GM23338 (cell line): ENCODE results near the gene SH3GL2. TPM values are rescaled to one million over a fixed set of nuclear protein-coding genes. Genes with fewer than 3 reads are reported as not detected.

Experiments used
- ATAC-seq: fragments of 200-7000 bp; cut with Tn5 transposase; 3 replicates; pipeline ENCODE4 v1.9.1; 2020
- DNase-seq: peaks from one replicate; pipeline ENCODE4 v3.0.0-alpha.2; 2015; ENCODE audit warnings: low spot score
- H2AFZ ChIP-seq: fragments of 200-600 bp; sonication (generic); 2 replicates; pipeline ENCODE4 v1.8.0; 2016; ENCODE audit warnings: antibody characterized with exemption, mild to moderate bottlenecking, moderate library complexity
- H3F3A ChIP-seq: fragments of 200-600 bp; sonication (generic); replicated peaks from 2 replicates; pipeline ENCODE4 v1.8.0; 2017; ENCODE audit warnings: antibody characterized with exemption, mixed run types, low read depth
- H3K27ac ChIP-seq: fragments of 200-600 bp; sonication (generic); 2 replicates; pipeline ENCODE4 v1.6.1; 2016; ENCODE audit warnings: low read depth
- H3K27me3 ChIP-seq: fragments of 200-600 bp; sonication (generic); 2 replicates; pipeline ENCODE4 v1.8.0; 2016; ENCODE audit warnings: mild to moderate bottlenecking, mixed run types, moderate library complexity; ENCODE audit not compliant: insufficient read depth
- H3K36me3 ChIP-seq: fragments of 200-600 bp; sonication (generic); 2 replicates; pipeline ENCODE4 v1.8.0; 2016; ENCODE audit warnings: mild to moderate bottlenecking; ENCODE audit not compliant: insufficient read depth
- H3K4me1 ChIP-seq: fragments of 200-600 bp; sonication (generic); 2 replicates; pipeline ENCODE4 v1.8.0; 2016; ENCODE audit warnings: mild to moderate bottlenecking, moderate library complexity; ENCODE audit not compliant: insufficient read depth
- H3K4me2 ChIP-seq: fragments of 200-600 bp; sonication (generic); 2 replicates; pipeline ENCODE4 v1.7.1; 2017; ENCODE audit warnings: mixed run types
- H3K4me3 ChIP-seq: fragments of 200-600 bp; sonication (generic); 2 replicates; pipeline ENCODE4 v1.6.1; 2016; ENCODE audit warnings: mixed run types
- H3K79me2 ChIP-seq: fragments of 200-600 bp; sonication (generic); replicated peaks from 2 replicates; pipeline ENCODE4 v1.8.0; 2017; ENCODE audit warnings: mild to moderate bottlenecking; ENCODE audit not compliant: insufficient read depth
- H3K9me2 ChIP-seq: fragments of 200-600 bp; sonication (generic); 2 replicates; pipeline ENCODE4 v1.8.0; 2017; ENCODE audit not compliant: insufficient read depth
- H4K20me1 ChIP-seq: fragments of 200-600 bp; sonication (generic); replicated peaks from 2 replicates; pipeline ENCODE4 v1.8.0; 2017; ENCODE audit warnings: mild to moderate bottlenecking; ENCODE audit not compliant: insufficient read depth
- H3K27ac Mint-ChIP-seq: 2 replicates; pipeline ENCODE4 v1.8.0; 2020; ENCODE audit warnings: inconsistent platforms, mild to moderate bottlenecking, moderate library complexity, mixed read lengths
- H3K27me3 Mint-ChIP-seq: 3 replicates; pipeline ENCODE4 v1.8.0; 2022; ENCODE audit warnings: low read depth, mild to moderate bottlenecking, moderate library complexity, mixed read lengths, inconsistent platforms; ENCODE audit not compliant: insufficient read depth, poor library complexity
- H3K36me3 Mint-ChIP-seq: 3 replicates; pipeline ENCODE4 v1.8.0; 2021; ENCODE audit warnings: low read depth, mild to moderate bottlenecking, inconsistent platforms, moderate library complexity, mixed read lengths
- H3K4me1 Mint-ChIP-seq: 3 replicates; pipeline ENCODE4 v1.8.0; 2020; ENCODE audit warnings: mild to moderate bottlenecking, inconsistent platforms, mixed read lengths
- H3K4me3 Mint-ChIP-seq: 3 replicates; pipeline ENCODE4 v1.8.0; 2021; ENCODE audit warnings: moderate library complexity, mild to moderate bottlenecking, inconsistent platforms, mixed read lengths
- H3K9me3 Mint-ChIP-seq: 3 replicates; pipeline ENCODE4 v1.8.0; 2020; ENCODE audit warnings: moderate library complexity, mild to moderate bottlenecking, inconsistent platforms, mixed read lengths
- CREB1 ChIP-seq: fragments of 250-450 bp; sonication (Bioruptor Pico); IDR thresholded peaks from 2 replicates; pipeline ENCODE4 v1.5.0; 2020; ENCODE audit warnings: low read depth, mild to moderate bottlenecking, moderate library complexity
- CTCF ChIP-seq, 2 experiments: fragments of 200-600 bp in 1 of 2; sonication (generic) in 1 of 2; conservative IDR thresholded peaks; 2 replicates each; pipeline versions ENCODE4 v1.5.1 to v1.6.1; 2016 to 2017; ENCODE audit warnings: antibody characterized with exemption in 2 of 2, low read depth in 2 of 2, mild to moderate bottlenecking in 2 of 2, moderate library complexity in 1 of 2
- EZH2 ChIP-seq: fragments of 200-600 bp; sonication (generic); IDR thresholded peaks from one replicate; pipeline ENCODE4 v1.8.0; 2017; ENCODE audit warnings: antibody characterized with exemption, mild to moderate bottlenecking, low read depth; ENCODE audit not compliant: unreplicated experiment
- JUNB ChIP-seq: IDR thresholded peaks from one replicate; pipeline ENCODE4 v1.6.1; 2016; ENCODE audit warnings: antibody characterized with exemption; ENCODE audit not compliant: unreplicated experiment
- NANOG ChIP-seq: IDR thresholded peaks from 2 replicates; pipeline ENCODE4 v1.6.1; 2016; ENCODE audit warnings: antibody characterized with exemption, borderline replicate concordance
- POLR2AphosphoS5 ChIP-seq: IDR thresholded peaks from 2 replicates; pipeline ENCODE4 v1.6.1; 2016; ENCODE audit warnings: antibody characterized with exemption, low read depth
- STAT1 ChIP-seq: IDR thresholded peaks from one replicate; pipeline ENCODE4 v1.6.1; 2016; ENCODE audit warnings: antibody characterized with exemption; ENCODE audit not compliant: unreplicated experiment
- ZNF114 ChIP-seq: fragments of 250-450 bp; sonication (Bioruptor Pico); IDR thresholded peaks from 2 replicates; pipeline ENCODE4 v1.5.0; 2020; ENCODE audit warnings: mild to moderate bottlenecking, moderate library complexity
- ZNF331 ChIP-seq: fragments of 250-450 bp; sonication (Bioruptor Pico); IDR thresholded peaks from 2 replicates; pipeline ENCODE4 v1.5.0; 2020; ENCODE audit warnings: low read depth, mild to moderate bottlenecking, moderate library complexity
- ZNF462 ChIP-seq: fragments of 250-450 bp; sonication (Bioruptor Pico); IDR thresholded peaks from 2 replicates; pipeline ENCODE4 v1.5.0; 2020; ENCODE audit warnings: mild to moderate bottlenecking, moderate library complexity
- polyA plus RNA-seq: library from polyadenylated mRNA; unstranded; fragments of >200 nt; fragmentation: Nextera tagmentation; extraction: Ambion mirVana; gene quantifications from 2 replicates; pipeline ENCODE4 v1.2.1, GENCODE V29; 2016
- total RNA-seq: library from RNA; depleted of rRNA; stranded (reverse); fragments of >200 nt; shearing (Covaris generic); gene quantifications from 2 replicates; pipeline ENCODE4 v1.2.3, GENCODE V29; 2014

SH3GL2 gene
- total and polyA plus RNA-seq, 2 experiments from 2014 or later: 5.9 to 8.6 TPM

DNA sequence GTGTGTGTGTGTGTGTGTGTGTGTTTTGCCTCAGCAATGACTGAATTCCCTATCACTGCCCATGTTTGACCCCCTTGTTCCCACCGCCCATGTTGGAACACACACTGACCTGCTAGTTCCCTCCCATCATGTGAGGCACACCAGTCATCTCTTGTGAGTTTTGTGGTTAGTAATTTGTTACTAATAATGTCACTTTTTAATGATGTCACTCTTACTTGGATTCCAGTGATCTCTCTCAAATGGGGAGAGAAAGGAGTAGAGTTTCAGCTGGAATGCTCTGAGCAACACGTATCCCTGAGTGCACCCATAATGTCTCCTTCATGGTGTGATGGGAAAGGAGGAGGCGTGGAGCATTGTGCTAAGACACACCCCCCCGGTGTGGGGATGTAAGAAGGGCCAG is 172.6 kb downstream of the SH3GL2 start:
- Histone ChIP-seq H3K79me2 (no peaks in the 10 kb centered on the region), H3K36me3 (no peaks in the 10 kb centered on the region), H3K27me3 (no peaks in the 10 kb centered on the region), H4K20me1 (peaks cover 4% of the 10 kb centered on the region; the same call in 1 of the 2 replicates), H3K4me2 (no peak overlapping the region), H2AFZ (no peak overlapping the region), H3K4me3 (no peak overlapping the region), H3K9me2 (no peaks in the 10 kb centered on the region), H3F3A (no peaks in the 10 kb centered on the region), H3K27ac (no peak overlapping the region), H3K4me1 (no peaks in the 10 kb centered on the region)
- Mint-ChIP-seq H3K4me3 (no peak overlapping the region), H3K27ac (no peak overlapping the region), H3K27me3 (no peaks in the 10 kb centered on the region), H3K9me3 (no peaks in the 10 kb centered on the region; the same call in 1 of the 3 replicates), H3K36me3 (no peaks in the 10 kb centered on the region; the same call in 2 of the 3 replicates), H3K4me1 (no peaks in the 10 kb centered on the region)
- TF ChIP-seq EZH2 (no peak), POLR2AphosphoS5 (no peak), CTCF (conservative IDR thresholded peaks at IDR 0.05; ENCODE audit: low read depth in 2 of 2) (no peak), CREB1 (CRISPR knock-in tag) (no peak), NANOG (no peak), ZNF331 (CRISPR knock-in tag) (no peak), STAT1 (no peak), JUNB (no peak), ZNF114 (CRISPR knock-in tag) (no peak)
- no peak for DNase-seq
- no peak for ATAC-seq

DNA sequence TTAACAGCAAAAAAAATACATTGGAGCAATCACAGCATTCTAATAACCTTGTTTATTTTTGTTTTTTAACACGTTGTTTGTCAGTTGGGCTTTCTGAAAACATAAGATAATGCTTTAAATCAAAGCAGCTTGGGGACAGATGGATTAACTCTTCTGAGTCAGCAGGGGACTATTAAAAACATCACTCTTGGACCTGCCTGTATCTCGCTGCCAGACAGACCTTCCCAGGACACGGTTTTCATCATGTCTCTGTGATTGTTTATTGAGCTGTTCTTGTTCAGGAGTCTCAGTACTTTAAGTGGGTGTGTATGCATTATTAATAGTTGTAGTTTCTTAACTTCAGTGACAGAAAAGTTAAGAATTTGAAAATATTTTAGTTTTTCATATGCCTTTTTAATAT is 173.2 kb downstream of the SH3GL2 start:
- H3K4me1 ChIP-seq: no peaks in the 10 kb centered on the region
- no peaks in the 10 kb centered on the region for H3F3A ChIP-seq
- H3K4me3 ChIP-seq: no peak overlapping the region
- no peak for ATAC-seq
- H3K9me3 Mint-ChIP-seq: no peaks in the 10 kb centered on the region; the same call in 1 of the 3 replicates
- H2AFZ ChIP-seq: no peak overlapping the region
- H3K4me2 ChIP-seq: no peak overlapping the region
- H3K79me2 ChIP-seq: no peaks in the 10 kb centered on the region
- H3K36me3 ChIP-seq: no peaks in the 10 kb centered on the region
- no peaks in the 10 kb centered on the region; the same call in 2 of the 3 replicates for H3K36me3 Mint-ChIP-seq
- H3K27ac ChIP-seq: no peak overlapping the region
- H3K27me3 Mint-ChIP-seq: no peaks in the 10 kb centered on the region
- H3K27me3 ChIP-seq: no peaks in the 10 kb centered on the region
- no peak for DNase-seq
- H4K20me1 ChIP-seq: peaks cover 1% of the 10 kb centered on the region; the same call in 1 of the 2 replicates
- H3K4me3 Mint-ChIP-seq: no peak overlapping the region
- no peak overlapping the region for H3K27ac Mint-ChIP-seq
- H3K4me1 Mint-ChIP-seq: no peaks in the 10 kb centered on the region
- H3K9me2 ChIP-seq: no peaks in the 10 kb centered on the region
- TF ChIP-seq JUNB (no peak), NANOG (no peak), POLR2AphosphoS5 (no peak), STAT1 (no peak), ZNF114 (CRISPR knock-in tag) (no peak), ZNF462 (no peak), CTCF (conservative IDR thresholded peaks at IDR 0.05; ENCODE audit: low read depth in 2 of 2) (no peak)
